Measurements from ENCODE around the gene ANGPTL2. TPM values are rescaled to one million over a fixed set of nuclear protein-coding genes. Genes with fewer than 3 reads are reported as not detected.

The ANGPTL2 gene
- polyA plus RNA-seq, 2 of the 4 experiments (the other 2 are of a cell fraction): 0.06 TPM; not detected in 1

DNA sequence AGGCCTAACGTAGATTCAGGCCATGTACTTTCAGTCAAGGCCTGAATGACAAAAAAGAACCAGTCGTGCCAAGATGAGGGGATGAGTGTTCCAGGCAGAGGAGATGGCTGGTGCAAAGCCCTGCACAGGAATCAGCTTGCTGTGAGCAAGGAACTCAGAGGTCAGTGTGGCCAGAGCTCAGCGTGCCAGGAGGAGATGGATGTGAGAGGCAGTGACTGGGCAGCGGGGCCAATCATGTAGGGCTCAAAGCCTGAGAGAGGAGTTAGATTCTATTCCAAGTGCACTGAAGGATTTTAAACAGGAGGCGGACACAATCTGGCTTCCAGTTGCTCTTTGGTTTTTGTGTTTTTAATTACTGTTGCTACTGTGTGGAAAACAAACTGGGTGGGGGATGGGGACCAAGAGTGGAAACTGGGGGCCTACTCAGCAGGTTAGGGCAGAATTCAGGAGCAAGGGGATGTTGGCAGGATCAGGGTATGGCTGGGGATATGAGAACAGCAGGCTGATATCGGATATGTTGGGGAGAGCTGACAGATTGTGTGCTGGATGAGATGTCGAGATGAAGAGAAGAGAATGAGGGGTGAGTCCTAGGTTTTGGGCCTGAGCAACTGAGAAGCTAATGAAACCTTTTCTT, 64.3 kb downstream of the ANGPTL2 start:
- H3K27ac ChIP-seq: no peak overlapping the region
- no peak overlapping the region for H3K4me2 ChIP-seq
- no peaks in the 10 kb centered on the region for H3K4me1 ChIP-seq
- no peak for TF ChIP-seq SMC3 (IDR thresholded peaks at IDR 0.05)
- ChIA-PET CTCF (interaction anchor here (0.6 to 1.3 kb wide), 5 partner anchors 9 to 1741 kb away, joined by 3 to 4 read pairs (median 3); no protein-coding TSS in a partner anchor), POLR2A (no interaction called here)
- DNase-seq (ENCODE audit: low read depth in 1 of 2, low spot score in 1 of 2): no peak
- 84% methylated on average over 7 of the region's 7 CpGs for WGBS (ENCODE audit: missing lambda C conversion rate)
- no peaks in the 10 kb centered on the region for H3K9me3 ChIP-seq
- no peak overlapping the region for H3K4me3 ChIP-seq
- FAIRE-seq: no peak
- no peak for ATAC-seq

DNA sequence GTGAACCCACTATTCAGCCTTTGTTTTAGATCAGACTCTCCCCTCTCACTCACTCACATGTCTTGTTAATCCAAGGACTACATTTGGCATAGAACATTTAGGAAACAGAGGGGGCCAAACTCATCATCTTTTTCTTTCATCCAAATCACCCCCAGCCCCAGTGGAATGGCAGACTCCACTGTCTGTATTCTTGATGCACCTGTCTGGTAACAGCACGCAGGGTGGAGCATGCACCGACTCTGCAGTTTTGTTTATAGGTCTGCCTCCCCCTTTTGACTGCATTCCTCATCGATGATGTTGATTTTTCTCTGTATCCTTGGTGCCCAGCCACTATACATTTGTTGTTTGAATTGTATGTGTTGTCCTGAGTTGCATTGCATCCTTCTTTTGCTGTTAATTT, 66.0 kb downstream of the ANGPTL2 start:
- ATAC-seq (no peak), FAIRE-seq (no peak), DNase-seq (ENCODE audit: low read depth in 1 of 2, low spot score in 1 of 2) (no peak)
- POLR2A ChIA-PET: no interaction called here
- 80% methylated on average over 3 of the region's 3 CpGs for WGBS (ENCODE audit: missing lambda C conversion rate)
- Histone ChIP-seq H3K9me3 (no peaks in the 10 kb centered on the region), H3K4me2 (no peak overlapping the region), H3K27ac (no peak overlapping the region), H3K4me3 (no peak overlapping the region), H3K4me1 (no peaks in the 10 kb centered on the region)
- no peak for TF ChIP-seq CEBPB (IDR thresholded peaks at IDR 0.05)
- TF ChIP-seq ZSCAN20 (CRISPR knock-in tag; IDR thresholded peaks at IDR 0.05): no peak
- TF ChIP-seq HDAC2 (IDR thresholded peaks at IDR 0.05): no peak
- TF ChIP-seq TP53 (CRISPR knock-in tag; IDR thresholded peaks at IDR 0.05): no peak
- TF ChIP-seq HOXA7 (CRISPR knock-in tag; IDR thresholded peaks at IDR 0.05): no peak
- TF ChIP-seq CBX8 (IDR thresholded peaks at IDR 0.05): no peak
- TF ChIP-seq BHLHE40 (IDR thresholded peaks at IDR 0.05; ENCODE audit: low read depth, low read length): no peak
- no peak for TF ChIP-seq CHD4 (IDR thresholded peaks at IDR 0.05; ENCODE audit: borderline replicate concordance)
- no peak for TF ChIP-seq ESRRA (IDR thresholded peaks at IDR 0.05; ENCODE audit: borderline replicate concordance, low read length)
- TF ChIP-seq TFCP2L1 (CRISPR knock-in tag; IDR thresholded peaks at IDR 0.05): no peak
- TF ChIP-seq SMC3 (IDR thresholded peaks at IDR 0.05): no peak
- TF ChIP-seq, protein P1, sequence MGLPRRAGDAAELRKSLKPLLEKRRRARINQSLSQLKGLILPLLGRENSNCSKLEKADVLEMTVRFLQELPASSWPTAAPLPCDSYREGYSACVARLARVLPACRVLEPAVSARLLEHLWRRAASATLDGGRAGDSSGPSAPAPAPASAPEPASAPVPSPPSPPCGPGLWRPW (IDR thresholded peaks at IDR 0.05): no peak
- TF ChIP-seq EHF (CRISPR knock-in tag; IDR thresholded peaks at IDR 0.05): no peak
- no peak for TF ChIP-seq FOSL2 (IDR thresholded peaks at IDR 0.05)
- TF ChIP-seq FOSL2 (CRISPR knock-in tag; IDR thresholded peaks at IDR 0.05): no peak
- no peak for TF ChIP-seq FOSB (CRISPR knock-in tag; IDR thresholded peaks at IDR 0.05)
- TF ChIP-seq PHF8 (IDR thresholded peaks at IDR 0.05; ENCODE audit: borderline replicate concordance, low read depth): no peak
- no peak for TF ChIP-seq RCOR1 (IDR thresholded peaks at IDR 0.05; ENCODE audit: low read depth, low read length)
- CTCF ChIA-PET: no interaction called here

DNA sequence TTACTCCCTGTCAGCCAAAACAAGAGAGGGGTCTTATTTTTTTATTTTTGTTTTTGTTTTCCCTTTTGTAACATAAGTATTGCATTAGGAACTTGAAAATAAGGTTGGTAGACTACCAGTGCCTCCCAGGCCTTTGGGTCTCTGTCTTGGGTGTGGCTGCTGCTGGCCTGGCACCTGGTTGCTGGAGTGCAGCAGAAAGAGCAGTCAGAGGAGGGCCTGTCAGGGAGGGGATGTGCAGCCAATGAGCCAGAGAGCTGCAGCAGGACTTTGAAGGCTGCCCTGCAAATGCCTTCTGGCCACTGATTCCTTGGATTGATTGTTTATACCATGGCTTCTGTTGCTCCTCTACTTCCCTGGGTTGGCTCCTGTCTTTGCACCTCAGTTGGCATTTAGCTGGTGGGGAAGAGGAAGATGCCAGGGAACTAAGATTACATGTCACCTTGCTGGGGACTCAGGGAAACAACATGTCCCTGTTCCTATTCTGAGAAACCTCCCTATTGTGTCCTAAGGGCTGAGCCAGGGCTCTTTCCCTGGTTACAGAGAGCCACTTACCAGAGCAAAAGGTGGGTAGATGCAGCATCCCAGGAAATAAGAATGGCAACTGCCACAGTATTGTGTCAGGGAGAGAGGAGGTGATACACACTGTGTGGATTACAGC, 66.6 kb downstream of the ANGPTL2 start:
- FAIRE-seq (no peak), ATAC-seq (no peak), DNase-seq (ENCODE audit: low read depth in 1 of 2, low spot score in 1 of 2) (no peak)
- Histone ChIP-seq H3K4me2 (no peak overlapping the region), H3K4me3 (no peak overlapping the region), H3K27ac (no peak overlapping the region), H3K4me1 (no peaks in the 10 kb centered on the region), H3K9me3 (no peaks in the 10 kb centered on the region)
- no peak for TF ChIP-seq MAFK (IDR thresholded peaks at IDR 0.05; ENCODE audit: partially characterized antibody)
- no peak for TF ChIP-seq CHD4 (IDR thresholded peaks at IDR 0.05; ENCODE audit: borderline replicate concordance)
- no peak for TF ChIP-seq CBX2 (IDR thresholded peaks at IDR 0.05; ENCODE audit: borderline replicate concordance, low read depth)
- TF ChIP-seq ZNF302 (CRISPR knock-in tag; IDR thresholded peaks at IDR 0.05): no peak
- no peak for TF ChIP-seq ZFP36 (IDR thresholded peaks at IDR 0.05; ENCODE audit: borderline replicate concordance, partially characterized antibody)
- no peak for TF ChIP-seq ELK1 (IDR thresholded peaks at IDR 0.05; ENCODE audit: low read depth, low read length)
- no peak for TF ChIP-seq NPAS2 (CRISPR knock-in tag; IDR thresholded peaks at IDR 0.05; ENCODE audit: borderline replicate concordance)
- no peak for TF ChIP-seq TP53 (CRISPR knock-in tag; IDR thresholded peaks at IDR 0.05)
- ChIA-PET CTCF (no interaction called here), POLR2A (no interaction called here)

All from A549 (cell line).